IMR-90 (cell line): ENCODE results near the gene ATF6B. TPM values are rescaled to one million over a fixed set of nuclear protein-coding genes. Genes with fewer than 3 reads are reported as not detected.

ENCODE experiments used
- ATAC-seq: fragments of 200-7000 bp; cut with Tn5 transposase; 2 replicates; pipeline ENCODE4 v1.9.1; 2020; ENCODE audit warnings: low read depth, mild to moderate bottlenecking, moderate library complexity
- BruUV-seq: library from RNA; stranded (reverse); fragments of 400-500 nt; replicated peaks from 2 replicates; lab custom pipeline; 2021; lab: Mats Ljungman, UMichigan
- CTCF ChIA-PET: fragments of 300-600 bp; formaldehyde crosslinking; extraction: SDS; loops from one replicate; lab custom pipeline; 2021; ENCODE audit warnings: antibody characterized with exemption; lab: Yijun Ruan, JAX
- POLR2A ChIA-PET: fragments of 300-600 bp; sonication (Branson Sonifier 250); formaldehyde crosslinking; loops from one replicate; lab custom pipeline; 2022; ENCODE audit warnings: antibody characterized with exemption; ENCODE audit not compliant: unreplicated experiment; lab: Charles Lee
- DNase-seq: peaks from one replicate; pipeline ENCODE4 v3.0.0; 2013
- H2AFZ ChIP-seq: replicated peaks from 2 replicates; pipeline ENCODE3; 2013; ENCODE audit warnings: low read length, mild to moderate bottlenecking; ENCODE audit not compliant: poor library complexity
- H2AK5ac ChIP-seq: 2 replicates; pipeline ENCODE4 v1.6.1; 2013; ENCODE audit warnings: low read depth, low read length, inconsistent platforms
- H2AK9ac ChIP-seq: replicated peaks from 2 replicates; pipeline ENCODE3; 2013; ENCODE audit warnings: mild to moderate bottlenecking, low read depth, low read length, moderate library complexity; ENCODE audit not compliant: poor library complexity
- H2BK120ac ChIP-seq: 2 replicates; pipeline ENCODE4 v1.6.1; 2013; ENCODE audit warnings: low read depth, low read length, inconsistent platforms
- H2BK15ac ChIP-seq: 3 replicates; pipeline ENCODE4 v1.6.1; 2013; ENCODE audit warnings: low read depth, low read length, inconsistent platforms
- H2BK20ac ChIP-seq: 2 replicates; pipeline ENCODE4 v1.6.1; 2013; ENCODE audit warnings: low read depth, mild to moderate bottlenecking, inconsistent platforms, low read length, moderate library complexity
- H2BK5ac ChIP-seq: 2 replicates; pipeline ENCODE4 v1.6.1; 2013; ENCODE audit warnings: mild to moderate bottlenecking, low read depth, low read length, inconsistent platforms; ENCODE audit not compliant: poor library complexity, severe bottlenecking
- H3K14ac ChIP-seq: replicated peaks from 2 replicates; pipeline ENCODE4 v1.6.1; 2013; ENCODE audit warnings: low read depth, low read length, inconsistent platforms
- H3K18ac ChIP-seq: 2 replicates; pipeline ENCODE4 v1.6.1; 2013; ENCODE audit warnings: low read depth, low read length, control low read depth
- H3K23ac ChIP-seq: 2 replicates; pipeline ENCODE4 v1.6.1; 2013; ENCODE audit warnings: low read depth, low read length, inconsistent platforms
- H3K27ac ChIP-seq: 2 replicates; pipeline ENCODE4 v1.5.1; 2013; ENCODE audit warnings: mild to moderate bottlenecking, control low read depth, low read length; ENCODE audit not compliant: insufficient read depth
- H3K27me3 ChIP-seq: 2 replicates; pipeline ENCODE4 v1.6.1; 2013; ENCODE audit warnings: low read length; ENCODE audit not compliant: control insufficient read depth, insufficient read depth
- H3K36me3 ChIP-seq: 2 replicates; pipeline ENCODE4 v1.6.1; 2013; ENCODE audit warnings: low read length, mixed read lengths; ENCODE audit not compliant: control insufficient read depth, insufficient read depth
- H3K4ac ChIP-seq: 2 replicates; pipeline ENCODE4 v1.6.1; 2013; ENCODE audit warnings: low read depth, low read length, inconsistent platforms
- H3K4me1 ChIP-seq: 2 replicates; pipeline ENCODE4 v1.6.1; 2013; ENCODE audit warnings: low read length, mixed read lengths; ENCODE audit not compliant: control insufficient read depth, insufficient read depth
- H3K4me2 ChIP-seq: 2 replicates; pipeline ENCODE4 v1.6.1; 2013; ENCODE audit warnings: low read depth, mild to moderate bottlenecking, control low read depth, low read length, moderate library complexity
- H3K4me3 ChIP-seq: 2 replicates; pipeline ENCODE4 v1.5.1; 2013; ENCODE audit warnings: low read depth, mild to moderate bottlenecking, control low read depth, low read length, moderate library complexity; ENCODE audit not compliant: insufficient read depth
- H3K56ac ChIP-seq: 2 replicates; pipeline ENCODE4 v1.6.1; 2013; ENCODE audit warnings: low read length, inconsistent platforms; ENCODE audit not compliant: insufficient read depth; ENCODE audit errors: extremely low read depth
- H3K79me1 ChIP-seq, 2 experiments: 2 replicates each; pipeline ENCODE4 v1.6.1; 2013; ENCODE audit warnings: low read length in 2 of 2, inconsistent platforms in 1 of 2, low read depth in 1 of 2
- H3K9ac ChIP-seq: 2 replicates; pipeline ENCODE4 v1.6.1; 2013; ENCODE audit warnings: low read depth, low read length, control low read depth
- H3K9me1 ChIP-seq: 2 replicates; pipeline ENCODE4 v1.6.1; 2013; ENCODE audit warnings: low read length, inconsistent platforms; ENCODE audit not compliant: insufficient read depth
- H3K9me3 ChIP-seq: 2 replicates; pipeline ENCODE4 v1.6.1; 2013; ENCODE audit warnings: low read length; ENCODE audit not compliant: control insufficient read depth, insufficient read depth
- H4K20me1 ChIP-seq: 2 replicates; pipeline ENCODE4 v1.6.1; 2013; ENCODE audit warnings: low read length, inconsistent platforms; ENCODE audit not compliant: insufficient read depth
- H4K5ac ChIP-seq: 2 replicates; pipeline ENCODE4 v1.6.1; 2013; ENCODE audit warnings: mild to moderate bottlenecking, low read depth, low read length, control low read depth
- H4K8ac ChIP-seq, 2 experiments: 2 replicates each; pipeline ENCODE4 v1.6.1; 2013; ENCODE audit warnings: low read depth in 2 of 2, low read length in 2 of 2, control low read depth in 1 of 2, inconsistent platforms in 1 of 2
- H4K91ac ChIP-seq: 2 replicates; pipeline ENCODE4 v1.6.1; 2013; ENCODE audit warnings: low read depth, low read length, inconsistent platforms; ENCODE audit not compliant: insufficient read depth
- BHLHE40 ChIP-seq: fragments of 150-350 bp; IDR thresholded peaks from 2 replicates; pipeline ENCODE4 v1.6.1; 2016; ENCODE audit warnings: mild to moderate bottlenecking, low read depth, low read length
- CHD1 ChIP-seq: IDR thresholded peaks from 2 replicates; pipeline ENCODE4 v1.6.1; 2012; ENCODE audit warnings: low read depth, low read length, improper control_type of control experiment
- FOS ChIP-seq: fragments of 150-350 bp; IDR thresholded peaks from 2 replicates; pipeline ENCODE4 v1.6.1; 2016; ENCODE audit warnings: low read depth, low read length
- MAFK ChIP-seq: IDR thresholded peaks from 2 replicates; pipeline ENCODE4 v1.6.1; 2012; ENCODE audit warnings: low read depth, low read length, improper control_type of control experiment
- POLR2A ChIP-seq: IDR thresholded peaks from 2 replicates; pipeline ENCODE4 v1.6.1; 2012; ENCODE audit warnings: mild to moderate bottlenecking, low read depth, low read length
- RAD21 ChIP-seq: IDR thresholded peaks from 2 replicates; pipeline ENCODE4 v1.6.1; 2012; ENCODE audit warnings: low read length, improper control_type of control experiment
- RCOR1 ChIP-seq: IDR thresholded peaks from 2 replicates; pipeline ENCODE4 v1.6.1; 2012; ENCODE audit warnings: mild to moderate bottlenecking, low read length, improper control_type of control experiment; ENCODE audit not compliant: insufficient replicate concordance
- RFX5 ChIP-seq: IDR thresholded peaks from 2 replicates; pipeline ENCODE4 v1.8.0; 2012; ENCODE audit warnings: low read depth, mild to moderate bottlenecking, low read length, moderate library complexity
- SMC3 ChIP-seq: fragments of 150-350 bp; IDR thresholded peaks from 2 replicates; pipeline ENCODE4 v1.6.1; 2016; ENCODE audit warnings: low read depth, mild to moderate bottlenecking, antibody characterized with exemption, low read length, moderate library complexity
- WGBS, 2 experiments: methylation state at CpG; one replicate each; pipeline versions ENCODE4 v1.1.5 to v1.1.7; 2013; ENCODE audit warnings: missing lambda C conversion rate in 2 of 2; ENCODE audit not compliant: insufficient read length in 1 of 2; ENCODE audit errors: extremely low coverage in 2 of 2; 5-methylcytosine and 5-hydroxymethylcytosine counted together
- dilution Hi-C: fragments of 300-500 bp; cut with HindIII; formaldehyde crosslinking; loops from one replicate; pipeline ENCODE4 v1.14.3; 2018; ENCODE audit warnings: low sequenced_read_pairs; ENCODE audit not compliant: unreplicated experiment
- in situ Hi-C: fragments of 300-500 bp; cut with MboI; formaldehyde crosslinking; loops from 3 replicates; pipeline ENCODE4 v1.14.3; 2019; ENCODE audit warnings: low sequenced_read_pairs, inconsistent platforms, mixed read lengths
- intact Hi-C: fragments of 100-400 bp; cut with micrococcal nuclease; formaldehyde crosslinking; loops from 2 replicates; pipeline ENCODE4 v1.10.0; 2022
- polyA plus RNA-seq, 3 experiments: library from polyadenylated mRNA; depleted of rRNA; stranded (reverse); fragments of >200 nt; gene quantifications; 2 replicates each; pipeline ENCODE4 v1.2.3, GENCODE V29; 2012; ENCODE audit warnings: low replicate concordance in 1 of 3
- total RNA-seq: library from RNA; depleted of rRNA; stranded (reverse); fragments of >200 nt; gene quantifications from 2 replicates; pipeline ENCODE4 v1.2.3, GENCODE V29; 2012
- TF ChIP-seq, protein P1 (sequence below): conservative IDR thresholded peaks from 2 replicates; pipeline ENCODE4 v1.5.1; 2012; ENCODE audit warnings: mild to moderate bottlenecking, low read depth, low read length, improper control_type of control experiment
- TF ChIP-seq, protein P2 (sequence below): fragments of 150-350 bp; IDR thresholded peaks from 2 replicates; pipeline ENCODE4 v1.6.1; 2016; ENCODE audit warnings: low read depth, mild to moderate bottlenecking, low read length, moderate library complexity, borderline replicate concordance

Gene ATF6B
- total and polyA plus RNA-seq, 2 of the 4 experiments (the other 2 are of a cell fraction) = 7.9 to 69.6 TPM

DNA sequence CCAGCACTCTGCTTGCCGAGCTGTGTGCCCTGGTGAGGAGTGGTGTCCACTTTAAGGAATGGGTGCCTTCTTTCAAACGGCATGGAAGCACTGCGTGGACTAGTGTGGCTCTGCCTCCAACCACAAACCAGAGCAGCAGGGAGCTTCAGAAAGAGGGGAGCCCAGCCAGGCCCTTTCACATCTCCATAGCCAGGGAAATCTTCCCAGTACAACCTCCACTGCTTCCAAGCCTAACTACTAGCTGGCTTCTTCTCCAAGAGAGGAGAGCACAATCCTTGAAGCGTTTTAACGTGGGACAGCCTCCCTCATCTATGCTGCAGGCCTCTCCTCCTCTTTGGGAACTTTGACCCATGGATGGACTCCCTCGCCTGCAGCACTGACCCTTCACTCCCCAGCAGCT is 45.6 kb downstream of the ATF6B start:
- no peaks in the 10 kb centered on the region for H3K36me3 ChIP-seq
- in situ Hi-C loops (no loop called here), intact Hi-C loops (no loop called here), dilution Hi-C loops (no loop called here)
- peak overlapping the region; percentile 37; the same call in 1 of the 2 replicates for H3K14ac ChIP-seq
- peak overlapping the region; percentile 68 for H3K4ac ChIP-seq
- 87% methylated on average over 4 of the region's 6 CpGs; no CpG with 5 or more reads in 1 of the 2 experiments for WGBS, 2 experiments
- no peak overlapping the region for H3K18ac ChIP-seq
- ATAC-seq = no peak
- H3K9ac ChIP-seq = no peak overlapping the region
- H2BK20ac ChIP-seq = peak overlapping the region; percentile 74
- H2BK120ac ChIP-seq = peak overlapping the region; percentile 81
- peaks cover 24% of the 10 kb centered on the region for H3K9me1 ChIP-seq
- no peak for DNase-seq
- H2AK5ac ChIP-seq = peak overlapping the region; percentile 79
- H3K27me3 ChIP-seq = peaks cover 26% of the 10 kb centered on the region
- no peak overlapping the region for H4K5ac ChIP-seq
- no peak overlapping the region for H3K4me2 ChIP-seq
- TF ChIP-seq, protein P1, sequence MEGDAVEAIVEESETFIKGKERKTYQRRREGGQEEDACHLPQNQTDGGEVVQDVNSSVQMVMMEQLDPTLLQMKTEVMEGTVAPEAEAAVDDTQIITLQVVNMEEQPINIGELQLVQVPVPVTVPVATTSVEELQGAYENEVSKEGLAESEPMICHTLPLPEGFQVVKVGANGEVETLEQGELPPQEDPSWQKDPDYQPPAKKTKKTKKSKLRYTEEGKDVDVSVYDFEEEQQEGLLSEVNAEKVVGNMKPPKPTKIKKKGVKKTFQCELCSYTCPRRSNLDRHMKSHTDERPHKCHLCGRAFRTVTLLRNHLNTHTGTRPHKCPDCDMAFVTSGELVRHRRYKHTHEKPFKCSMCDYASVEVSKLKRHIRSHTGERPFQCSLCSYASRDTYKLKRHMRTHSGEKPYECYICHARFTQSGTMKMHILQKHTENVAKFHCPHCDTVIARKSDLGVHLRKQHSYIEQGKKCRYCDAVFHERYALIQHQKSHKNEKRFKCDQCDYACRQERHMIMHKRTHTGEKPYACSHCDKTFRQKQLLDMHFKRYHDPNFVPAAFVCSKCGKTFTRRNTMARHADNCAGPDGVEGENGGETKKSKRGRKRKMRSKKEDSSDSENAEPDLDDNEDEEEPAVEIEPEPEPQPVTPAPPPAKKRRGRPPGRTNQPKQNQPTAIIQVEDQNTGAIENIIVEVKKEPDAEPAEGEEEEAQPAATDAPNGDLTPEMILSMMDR = no peak
- TF ChIP-seq, protein P2, sequence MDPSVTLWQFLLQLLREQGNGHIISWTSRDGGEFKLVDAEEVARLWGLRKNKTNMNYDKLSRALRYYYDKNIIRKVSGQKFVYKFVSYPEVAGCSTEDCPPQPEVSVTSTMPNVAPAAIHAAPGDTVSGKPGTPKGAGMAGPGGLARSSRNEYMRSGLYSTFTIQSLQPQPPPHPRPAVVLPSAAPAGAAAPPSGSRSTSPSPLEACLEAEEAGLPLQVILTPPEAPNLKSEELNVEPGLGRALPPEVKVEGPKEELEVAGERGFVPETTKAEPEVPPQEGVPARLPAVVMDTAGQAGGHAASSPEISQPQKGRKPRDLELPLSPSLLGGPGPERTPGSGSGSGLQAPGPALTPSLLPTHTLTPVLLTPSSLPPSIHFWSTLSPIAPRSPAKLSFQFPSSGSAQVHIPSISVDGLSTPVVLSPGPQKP = no peak
- no peak for TF ChIP-seq BHLHE40
- no peak for TF ChIP-seq MAFK
- no peak for TF ChIP-seq RCOR1
- TF ChIP-seq CHD1 = no peak
- no peak for TF ChIP-seq RAD21
- no peak for TF ChIP-seq SMC3
- no peak for TF ChIP-seq POLR2A
- no peak for TF ChIP-seq RFX5
- TF ChIP-seq FOS = no peak
- H4K91ac ChIP-seq = peak overlapping the region; percentile 70
- H4K20me1 ChIP-seq = peaks cover 7% of the 10 kb centered on the region
- no peaks in the 10 kb centered on the region for H3K79me1 ChIP-seq
- no peak overlapping the region for H2BK5ac ChIP-seq
- no peak overlapping the region for H2AFZ ChIP-seq
- no peak overlapping the region for H3K56ac ChIP-seq
- no peak overlapping the region for H3K4me3 ChIP-seq
- CTCF ChIA-PET = interaction anchor here (1.0 kb wide), 1 partner anchor 35 kb away, joined by 3 read pairs; no protein-coding TSS in a partner anchor
- no peaks in the 10 kb centered on the region for H3K9me3 ChIP-seq
- H3K23ac ChIP-seq = peak overlapping the region; percentile 0; the same call in 1 of the 2 replicates
- peaks cover 31% of the 10 kb centered on the region for H3K4me1 ChIP-seq
- H4K8ac ChIP-seq = peak overlapping the region in 1 of 2 experiments; percentile 0; a peak in 2 of 4 replicates
- H2AK9ac ChIP-seq = peak overlapping the region; percentile 34
- peak overlapping the region; percentile 18; the same call in 2 of the 3 replicates for H2BK15ac ChIP-seq
- POLR2A ChIA-PET = no interaction called here
- no peak overlapping the region for H3K27ac ChIP-seq
- BruUV-seq = no TSS peak
